ENCODE measurements around the gene FER. TPM values are rescaled to one million over a fixed set of nuclear protein-coding genes. Genes with fewer than 3 reads are reported as not detected.

Gene FER
- polyA plus RNA-seq, 3 donors, result 2.4 to 14.7 (median 6.2) TPM

DNA sequence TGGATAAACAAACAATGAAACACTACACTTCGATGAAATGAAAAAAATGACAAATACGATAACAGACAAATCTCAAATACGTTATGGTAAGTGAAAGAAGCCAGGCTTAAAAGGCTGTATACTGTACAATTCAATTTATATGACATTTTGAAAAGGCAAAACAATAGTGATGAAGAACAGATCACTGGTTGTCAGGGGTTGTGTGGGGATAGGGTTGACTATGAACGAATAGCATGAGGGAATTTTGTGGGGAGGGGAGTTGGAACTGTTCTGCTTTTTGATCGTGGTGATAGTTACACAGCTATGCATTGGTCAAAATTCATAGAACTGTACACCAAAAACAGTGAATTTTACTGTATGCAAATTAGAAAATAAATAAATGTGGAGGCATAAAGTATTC is 7.8 kb upstream of the FER start:
- no peaks in the 10 kb centered on the region for H3K27me3 ChIP-seq (ENCODE audit: control insufficient read depth in 2 of 2, insufficient read depth in 2 of 2, low read length in 2 of 2)
- Mint-ChIP-seq H3K4me1 (no peaks in the 10 kb centered on the region), H3K27me3 (ENCODE audit: low read depth in 3 of 3) (peaks cover 0 to 2% (median 1%) of the 10 kb centered on the region in 3 donors), H3K36me3 (no peaks in the 10 kb centered on the region), H3K4me3 (no peak overlapping the region), H3K9me3 (no peaks in the 10 kb centered on the region), H3K27ac (no peak overlapping the region)
- no peaks in the 10 kb centered on the region for H3K4me1 ChIP-seq (ENCODE audit: control insufficient read depth in 1 of 2, insufficient read depth in 2 of 2, low read length in 2 of 2)
- H3K9me3 ChIP-seq (replicated peaks in 1 of 2; ENCODE audit: control insufficient read depth in 1 of 2, insufficient read depth in 1 of 2, low read length in 2 of 2), result no peaks in the 10 kb centered on the region
- no peak overlapping the region for H3K27ac ChIP-seq (ENCODE audit: low read depth in 1 of 2, low read length in 2 of 2)
- no peak for DNase-seq
- intact Hi-C loops (cut with micrococcal nuclease), result loop anchor here (10.0 kb wide), 2 partner anchors 675 to 715 kb away; no protein-coding TSS in a partner anchor
- no peak for TF ChIP-seq CTCF (IDR thresholded peaks at IDR 0.05)
- no peak overlapping the region for H3K4me3 ChIP-seq (replicated peaks in 1 of 3; ENCODE audit: low read depth in 2 of 3, low read length in 3 of 3)
- no peak overlapping the region for H3K4me2 ChIP-seq (replicated peaks; ENCODE audit: extremely low read depth, low read length, poor library complexity, severe bottlenecking)
- H4K20me1 ChIP-seq (ENCODE audit: insufficient read depth, low read length), result no peaks in the 10 kb centered on the region
- H3K9ac ChIP-seq (ENCODE audit: insufficient read depth, low read length, poor library complexity, severe bottlenecking), result no peak overlapping the region
- H3K79me2 ChIP-seq (ENCODE audit: insufficient read depth, low read length), result no peaks in the 10 kb centered on the region
- H2AFZ ChIP-seq (ENCODE audit: insufficient read depth, low read depth, low read length, poor library complexity, severe bottlenecking), result no peak overlapping the region
- WGBS (ENCODE audit: insufficient coverage), result no CpG with 5 or more reads among the region's 5 CpGs
- no peaks in the 10 kb centered on the region for H3K36me3 ChIP-seq (replicated peaks in 1 of 2; ENCODE audit: control insufficient read depth in 1 of 2, insufficient read depth in 2 of 2, low read length in 2 of 2)

DNA sequence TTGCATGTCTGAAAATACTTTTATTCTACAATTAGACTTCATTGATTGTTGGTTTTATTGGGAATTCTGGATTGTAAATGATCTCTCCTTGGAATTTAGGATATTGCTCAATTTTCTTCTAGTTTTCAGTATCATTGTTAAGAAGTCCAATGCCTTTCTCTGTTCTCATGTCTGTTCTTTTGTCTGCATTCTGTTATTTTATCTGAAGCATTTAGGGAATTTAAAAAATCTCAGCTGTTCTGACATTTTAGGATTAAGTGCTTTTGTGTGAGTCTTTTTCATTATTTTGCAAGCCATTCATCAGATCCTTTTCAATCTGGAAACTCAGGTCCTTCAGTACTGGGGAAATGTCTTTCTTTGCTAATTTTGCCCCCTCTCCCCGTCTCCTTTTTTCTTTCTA is 4.4 kb upstream of the FER start:
- no peaks in the 10 kb centered on the region for H4K20me1 ChIP-seq (ENCODE audit: insufficient read depth, low read length)
- peaks cover 13% of the 10 kb centered on the region for H3K4me1 Mint-ChIP-seq
- no peak overlapping the region for H2AFZ ChIP-seq (ENCODE audit: insufficient read depth, low read depth, low read length, poor library complexity, severe bottlenecking)
- H3K27me3 ChIP-seq (ENCODE audit: control insufficient read depth in 2 of 2, insufficient read depth in 2 of 2, low read length in 2 of 2), result no peaks in the 10 kb centered on the region
- H3K36me3 Mint-ChIP-seq, result no peaks in the 10 kb centered on the region
- H3K9ac ChIP-seq (ENCODE audit: insufficient read depth, low read length, poor library complexity, severe bottlenecking), result no peak overlapping the region
- WGBS (ENCODE audit: insufficient coverage), result no CpG with 5 or more reads among the region's 1 CpG
- H3K27ac Mint-ChIP-seq, result no peak overlapping the region
- no peak for DNase-seq
- TF ChIP-seq CTCF (IDR thresholded peaks at IDR 0.05), result no peak
- H3K36me3 ChIP-seq (replicated peaks in 1 of 2; ENCODE audit: control insufficient read depth in 1 of 2, insufficient read depth in 2 of 2, low read length in 2 of 2), result no peaks in the 10 kb centered on the region
- no peak overlapping the region for H3K4me3 Mint-ChIP-seq
- H3K79me2 ChIP-seq (ENCODE audit: insufficient read depth, low read length), result no peaks in the 10 kb centered on the region
- no peak overlapping the region for H3K4me3 ChIP-seq (replicated peaks in 1 of 3; ENCODE audit: low read depth in 2 of 3, low read length in 3 of 3)
- intact Hi-C loops (cut with micrococcal nuclease), result loop anchor here in 1 of 2 donors (10.0 kb wide), 1 partner anchor 671 kb away; no protein-coding TSS in a partner anchor
- no peaks in the 10 kb centered on the region for H3K9me3 Mint-ChIP-seq
- no peak overlapping the region for H3K27ac ChIP-seq (ENCODE audit: low read depth in 1 of 2, low read length in 2 of 2)
- H3K9me3 ChIP-seq (replicated peaks in 1 of 2; ENCODE audit: control insufficient read depth in 1 of 2, insufficient read depth in 1 of 2, low read length in 2 of 2), result no peaks in the 10 kb centered on the region
- H3K27me3 Mint-ChIP-seq (ENCODE audit: low read depth in 3 of 3), result peaks cover 1 to 2% (median 2%) of the 10 kb centered on the region in 3 donors
- peaks cover 8 to 11% of the 10 kb centered on the region in 2 donors for H3K4me1 ChIP-seq (ENCODE audit: control insufficient read depth in 1 of 2, insufficient read depth in 2 of 2, low read length in 2 of 2)
- no peak overlapping the region for H3K4me2 ChIP-seq (replicated peaks; ENCODE audit: extremely low read depth, low read length, poor library complexity, severe bottlenecking)

Data from CD14-positive monocyte (primary cell).